A549 treated with Hydrocortisone at 1 μM for 4 hours (cell line): ENCODE data around the gene LCE7A. TPM values are rescaled to one million over a fixed set of nuclear protein-coding genes. Genes with fewer than 3 reads are reported as not detected.

Experiments used
- total RNA-seq: library from RNA; stranded (reverse); fragments of 200-300 nt; extraction: Qiagen RNA extraction; gene quantifications from 5 replicates; pipeline ENCODE4 v1.2.3, GENCODE V29; 2022

The LCE7A gene
- not detected in 5 replicates for total RNA-seq

GRCh38 chr1:152859696-152860095 lies at the start of gene LCE7A:
Gene LCE7A, plus strand, starts transcription at chr1:152859996. Its CDS starts 702 bp downstream, at chr1:152860698.

GRCh38 chr1:152811671-152812070 lies 48.1 kb upstream of the LCE7A start, which contains the start of gene LCE1B:
Gene LCE1B, plus strand, starts transcription at chr1:152811971. Its CDS starts 476 bp downstream, at chr1:152812447.

GRCh38 chr1:152827173-152827572 lies 32.6 kb upstream of the LCE7A start, which contains the start of gene LCE1A:
Gene LCE1A, plus strand, starts transcription at chr1:152827473. Its CDS starts 0 bp downstream, at chr1:152827473.

GRCh38 chr1:152842556-152842955 lies 17.2 kb upstream of the LCE7A start, which contains the start of gene LCE6A:
Gene LCE6A, plus strand, starts transcription at chr1:152842856. Its CDS starts 665 bp downstream, at chr1:152843521.

GRCh38 chr1:152878042-152878441 lies 18.2 kb downstream of the LCE7A start, which contains the start of gene SMCP:
Gene SMCP, plus strand, starts transcription at chr1:152878322. Its CDS starts 6,101 bp downstream, at chr1:152884423.

GRCh38 chr1:152907686-152908601 lies 48.1 kb downstream of the LCE7A start, which contains the start of gene IVL:
Gene IVL, plus strand, starts transcription at chr1:152908546. Its CDS starts 1,252 bp downstream, at chr1:152909798.

Other genes starting within 250 kb of the LCE7A start
- gene LCE3B, start 246.2 kb upstream of the LCE7A start, total RNA-seq, result not detected in 5 replicates
- not detected in 5 replicates for gene LCE3A, start 236.9 kb upstream of the LCE7A start, total RNA-seq
- not detected in 5 replicates for gene LCE2D, start 196.6 kb upstream of the LCE7A start, total RNA-seq
- gene LCE2C, start 184.7 kb upstream of the LCE7A start, total RNA-seq, result not detected in 5 replicates
- gene LCE2B, start 173.9 kb upstream of the LCE7A start, total RNA-seq, result not detected in 5 replicates
- not detected in 5 replicates for gene LCE2A, start 161.7 kb upstream of the LCE7A start, total RNA-seq
- not detected in 5 replicates for gene LCE4A, start 151.8 kb upstream of the LCE7A start, total RNA-seq
- not detected in 5 replicates for gene KPRP, start 102.0 kb upstream of the LCE7A start, total RNA-seq
- not detected in 5 replicates for gene LCE1F, start 84.9 kb upstream of the LCE7A start, total RNA-seq
- 0.08 to 0.17 TPM (median 0.12 TPM) in 3 of 5 replicates, not detected in the others for gene LCE1E, start 73.7 kb upstream of the LCE7A start, total RNA-seq
- not detected in 5 replicates for gene LCE1D, start 63.3 kb upstream of the LCE7A start, total RNA-seq
- gene LCE1C, start 53.3 kb upstream of the LCE7A start, total RNA-seq, result not detected in 5 replicates
- 0.11 TPM in 1 of 5 replicates, not detected in the others for gene LCE1B, start 48.0 kb upstream of the LCE7A start, total RNA-seq
- gene LCE1A, start 32.5 kb upstream of the LCE7A start, total RNA-seq, result not detected in 5 replicates
- gene LCE6A, start 17.1 kb upstream of the LCE7A start, total RNA-seq, result not detected in 5 replicates
- gene SMCP, start 18.3 kb downstream of the LCE7A start, total RNA-seq, result not detected in 5 replicates
- gene IVL, start 48.5 kb downstream of the LCE7A start, total RNA-seq, result 0.07 to 0.09 TPM (median 0.08 TPM) in 3 of 5 replicates, not detected in the others
- gene SPRR5, start 87.2 kb downstream of the LCE7A start, total RNA-seq, result not detected in 5 replicates
- gene SPRR4, start 110.7 kb downstream of the LCE7A start, total RNA-seq, result not detected in 5 replicates
- gene SPRR1A, start 124.1 kb downstream of the LCE7A start, total RNA-seq, result not detected in 5 replicates
- gene SPRR3, start 141.8 kb downstream of the LCE7A start, total RNA-seq, result not detected in 5 replicates
- not detected in 5 replicates for gene SPRR1B, start 171.2 kb downstream of the LCE7A start, total RNA-seq
- gene SPRR2D, start 181.1 kb downstream of the LCE7A start, total RNA-seq, result 0.18 TPM in 1 of 5 replicates, not detected in the others
- gene SPRR2A, start 197.5 kb downstream of the LCE7A start, total RNA-seq, result not detected in 5 replicates
- gene SPRR2B, start 211.6 kb downstream of the LCE7A start, total RNA-seq, result not detected in 5 replicates
- gene SPRR2E, start 234.5 kb downstream of the LCE7A start, total RNA-seq, result not detected in 5 replicates